ENCODE results near the gene PRKD1. TPM values are rescaled to one million over a fixed set of nuclear protein-coding genes. Genes with fewer than 3 reads are reported as not detected.
"Not testable (repeated sequence)": the region's sequence is repeated elsewhere in the genome, so short reads cannot be mapped to it uniquely, and the experiment has no call there.

PRKD1 gene
- total and polyA plus RNA-seq, 10 donors = 1.0 to 8.9 (median 4.5) TPM

GRCh38 chr14:29783556-29783955 lies 144.1 kb downstream of the PRKD1 start:
- peaks cover 0 to 42% (median 33%) of the 10 kb centered on the region in 8 donors for H3K9me3 ChIP-seq
- no peak overlapping the region for H3K4me3 ChIP-seq
- 74 to 88% (median 84%) methylated on average over 3 of the region's 3 CpGs for WGBS, 5 donors
- H3K4me1 ChIP-seq = no peaks in the 10 kb centered on the region
- no peak overlapping the region for H3K27ac ChIP-seq
- DNase-seq = no peak
- H3K27me3 ChIP-seq (replicated peaks in 1 of 7) = no peaks in the 10 kb centered on the region
- no peaks in the 10 kb centered on the region for H3K36me3 ChIP-seq
- TF ChIP-seq POLR2AphosphoS5 (IDR thresholded peaks at IDR 0.05) (no peak), CTCF (IDR thresholded peaks at IDR 0.05 in 8 of 11, conservative IDR thresholded peaks at IDR 0.05 in 3 of 11) (no peak), POLR2A (IDR thresholded peaks at IDR 0.05) (no peak)
- intact Hi-C loops (cut with DNase I; ENCODE audit: low total_unique reads) = no loop called here

- 89 to 97% (median 90%) methylated on average over 2 of the region's 2 CpGs for WGBS, 5 donors
- DNase-seq = no peak
- Histone ChIP-seq H3K9me3 (peaks cover 0 to 57% (median 44%) of the 10 kb centered on the region in 8 donors), H3K27ac (no peak overlapping the region), H3K4me3 (no peak overlapping the region), H3K36me3 (no peaks in the 10 kb centered on the region), H3K4me1 (no peaks in the 10 kb centered on the region), H3K27me3 (replicated peaks in 1 of 7) (no peaks in the 10 kb centered on the region)
- intact Hi-C loops (cut with DNase I; ENCODE audit: low total_unique reads) = no loop called here
- TF ChIP-seq POLR2A (IDR thresholded peaks at IDR 0.05) (no peak), CTCF (IDR thresholded peaks at IDR 0.05 in 8 of 11, conservative IDR thresholded peaks at IDR 0.05 in 3 of 11) (no peak), POLR2AphosphoS5 (IDR thresholded peaks at IDR 0.05) (no peak)
Measured at GRCh38 chr14:29782041-29782440, 145.6 kb downstream of the PRKD1 start.

GRCh38 chr14:29777142-29777541 lies 150.5 kb downstream of the PRKD1 start:
- intact Hi-C loops (cut with DNase I; ENCODE audit: low total_unique reads); H3K27ac ChIP-seq; H3K4me1 ChIP-seq; H3K36me3 ChIP-seq; H3K4me3 ChIP-seq; H3K27me3 ChIP-seq (replicated peaks in 1 of 7); DNase-seq: not testable (repeated sequence)
- peaks cover 0 to 60% (median 50%) of the 10 kb centered on the region in 8 donors for H3K9me3 ChIP-seq
- WGBS, 5 donors = 76 to 100% (median 81%) methylated on average over 1 of the region's 1 CpG

- no peak for DNase-seq
- H3K27ac ChIP-seq = no peak overlapping the region
- H3K4me1 ChIP-seq = no peaks in the 10 kb centered on the region
- TF ChIP-seq POLR2AphosphoS5 (IDR thresholded peaks at IDR 0.05) (no peak), POLR2A (IDR thresholded peaks at IDR 0.05) (no peak), CTCF (IDR thresholded peaks at IDR 0.05 in 8 of 11, conservative IDR thresholded peaks at IDR 0.05 in 3 of 11) (no peak)
- WGBS, 5 donors = 56 to 66% (median 59%) methylated on average over 4 of the region's 4 CpGs
- intact Hi-C loops (cut with DNase I; ENCODE audit: low total_unique reads) = no loop called here
- H3K27me3 ChIP-seq (replicated peaks in 1 of 7) = no peaks in the 10 kb centered on the region
- H3K9me3 ChIP-seq = peaks cover 0 to 67% (median 53%) of the 10 kb centered on the region in 8 donors
- H3K4me3 ChIP-seq = no peak overlapping the region
- no peaks in the 10 kb centered on the region for H3K36me3 ChIP-seq
Measured at GRCh38 chr14:29773990-29774389, 153.7 kb downstream of the PRKD1 start.

GRCh38 chr14:29763342-29763858 lies 164.2 kb downstream of the PRKD1 start:
- TF ChIP-seq POLR2AphosphoS5 (IDR thresholded peaks at IDR 0.05) (no peak), POLR2A (IDR thresholded peaks at IDR 0.05) (no peak), CTCF (IDR thresholded peaks at IDR 0.05 in 8 of 11, conservative IDR thresholded peaks at IDR 0.05 in 3 of 11) (no peak)
- Histone ChIP-seq H3K9me3 (peaks cover 0 to 4% (median 0%) of the 10 kb centered on the region in 8 donors), H3K36me3 (no peaks in the 10 kb centered on the region), H3K4me3 (no peak overlapping the region), H3K27me3 (replicated peaks in 1 of 7) (no peaks in the 10 kb centered on the region), H3K27ac (no peak overlapping the region), H3K4me1 (no peaks in the 10 kb centered on the region)
- 46 to 96% (median 65%) methylated on average over 2 of the region's 2 CpGs for WGBS, 5 donors
- DNase-seq = no peak
- intact Hi-C loops (cut with DNase I; ENCODE audit: low total_unique reads) = no loop called here

Data from spleen (tissue), 11 donors.